ENCODE data around the gene FEZF1. TPM values are rescaled to one million over a fixed set of nuclear protein-coding genes. Genes with fewer than 3 reads are reported as not detected.

Gene FEZF1
- total RNA-seq, 1 donor, result not detected

DNA sequence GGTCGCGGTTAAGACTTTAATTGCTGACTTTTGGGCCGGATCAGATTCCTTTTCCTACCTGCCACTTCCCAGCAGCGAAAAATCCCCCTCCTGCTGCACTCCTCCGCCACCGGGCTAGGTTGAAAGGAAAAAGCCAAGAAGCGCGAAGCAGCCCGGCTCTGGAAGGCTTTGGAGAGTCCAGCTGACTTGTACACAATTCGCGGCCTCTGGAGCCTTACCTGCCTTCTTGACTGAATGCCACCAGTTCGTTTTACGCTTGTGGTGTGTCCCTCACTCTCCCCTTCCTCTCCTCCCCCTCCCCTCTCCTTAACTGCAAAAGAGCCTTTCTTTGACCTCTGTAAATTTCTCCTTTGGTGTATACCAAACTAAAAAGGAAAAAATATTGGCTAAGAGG, 2.7 kb upstream of the FEZF1 start:
- no peak for DNase-seq (ENCODE audit: low read depth)
- no peak overlapping the region for H3K4me3 ChIP-seq (ENCODE audit: low read depth, low read length)
- TF ChIP-seq, protein P1, sequence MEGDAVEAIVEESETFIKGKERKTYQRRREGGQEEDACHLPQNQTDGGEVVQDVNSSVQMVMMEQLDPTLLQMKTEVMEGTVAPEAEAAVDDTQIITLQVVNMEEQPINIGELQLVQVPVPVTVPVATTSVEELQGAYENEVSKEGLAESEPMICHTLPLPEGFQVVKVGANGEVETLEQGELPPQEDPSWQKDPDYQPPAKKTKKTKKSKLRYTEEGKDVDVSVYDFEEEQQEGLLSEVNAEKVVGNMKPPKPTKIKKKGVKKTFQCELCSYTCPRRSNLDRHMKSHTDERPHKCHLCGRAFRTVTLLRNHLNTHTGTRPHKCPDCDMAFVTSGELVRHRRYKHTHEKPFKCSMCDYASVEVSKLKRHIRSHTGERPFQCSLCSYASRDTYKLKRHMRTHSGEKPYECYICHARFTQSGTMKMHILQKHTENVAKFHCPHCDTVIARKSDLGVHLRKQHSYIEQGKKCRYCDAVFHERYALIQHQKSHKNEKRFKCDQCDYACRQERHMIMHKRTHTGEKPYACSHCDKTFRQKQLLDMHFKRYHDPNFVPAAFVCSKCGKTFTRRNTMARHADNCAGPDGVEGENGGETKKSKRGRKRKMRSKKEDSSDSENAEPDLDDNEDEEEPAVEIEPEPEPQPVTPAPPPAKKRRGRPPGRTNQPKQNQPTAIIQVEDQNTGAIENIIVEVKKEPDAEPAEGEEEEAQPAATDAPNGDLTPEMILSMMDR (IDR thresholded peaks at IDR 0.05; ENCODE audit: insufficient read depth, low read depth, low read length), result no peak

- no peak overlapping the region for H3K4me3 ChIP-seq (ENCODE audit: low read depth, low read length)
- DNase-seq (ENCODE audit: low read depth), result no peak
- TF ChIP-seq, protein P1 (IDR thresholded peaks at IDR 0.05; ENCODE audit: insufficient read depth, low read depth, low read length), result no peak
These were observed 2.0 kb upstream of the FEZF1 start for GRCh38 chr7:122306320-122307227.

GRCh38 chr7:122305475-122306319, 1.1 kb upstream of the FEZF1 start:
- TF ChIP-seq, protein P1 (IDR thresholded peaks at IDR 0.05; ENCODE audit: insufficient read depth, low read depth, low read length), result no peak
- no peak for DNase-seq (ENCODE audit: low read depth)
- no peak overlapping the region for H3K4me3 ChIP-seq (ENCODE audit: low read depth, low read length)

GRCh38 chr7:122304996-122305421, 459 bp upstream of the FEZF1 start:
- TF ChIP-seq, protein P1 (IDR thresholded peaks at IDR 0.05; ENCODE audit: insufficient read depth, low read depth, low read length), result no peak
- DNase-seq (ENCODE audit: low read depth), result peak; percentile 9
- H3K4me3 ChIP-seq (ENCODE audit: low read depth, low read length), result no peak overlapping the region

DNA sequence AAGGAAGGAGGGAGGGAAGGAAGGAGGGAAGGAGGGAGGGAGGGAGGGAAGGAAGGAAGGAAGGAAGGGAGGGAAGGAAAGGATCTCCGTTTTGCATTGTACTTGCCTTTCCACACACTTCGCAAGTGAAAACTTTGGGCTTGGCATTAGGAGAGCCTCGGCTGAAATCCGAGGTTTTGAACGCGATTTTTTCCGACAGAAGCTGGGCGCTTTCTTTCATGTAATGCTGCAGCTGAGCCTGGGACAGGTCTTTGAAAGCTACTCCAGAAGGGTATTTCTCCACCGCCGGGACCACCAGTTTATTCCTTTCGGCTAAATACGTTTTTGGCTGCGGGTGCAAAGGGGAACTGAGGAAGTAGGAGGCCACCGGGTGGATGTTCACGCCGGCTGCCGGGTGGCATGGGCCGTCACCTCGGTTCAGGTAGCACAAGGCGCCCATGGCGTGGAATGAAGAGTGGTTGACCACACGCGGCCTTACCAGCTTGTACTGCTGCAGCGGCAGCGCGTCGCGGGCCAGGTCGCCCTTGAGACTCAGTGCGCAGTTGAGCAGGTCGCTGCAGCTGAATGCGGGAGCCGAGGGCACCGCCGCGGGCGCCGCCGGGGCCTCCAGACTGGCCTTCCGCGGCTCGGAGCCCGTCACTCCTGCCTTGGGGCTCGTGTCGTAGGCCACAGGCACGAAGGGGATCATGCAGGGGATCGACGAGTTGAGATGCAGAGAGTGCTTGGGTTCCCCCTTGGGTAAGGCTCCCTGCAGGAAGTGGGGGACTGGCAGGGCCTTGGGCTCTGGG, 825 bp downstream of the FEZF1 start:
- TF ChIP-seq, protein P1 (IDR thresholded peaks at IDR 0.05; ENCODE audit: insufficient read depth, low read depth, low read length), result no peak
- no peak for DNase-seq (ENCODE audit: low read depth)
- H3K4me3 ChIP-seq (ENCODE audit: low read depth, low read length), result no peak overlapping the region

All from fibroblast of villous mesenchyme (primary cell).